HG03442 (cell line): ENCODE data around the gene SDK2.
A peak's percentile ranks its signal among the peaks of the same experiment; 100 is the strongest.

ENCODE experiments used
- ATAC-seq: cut with Tn5 transposase; IDR thresholded peaks from one replicate; pipeline ENCODE4 v1.9.1; 2021; ENCODE audit warnings: mild to moderate bottlenecking, moderate library complexity; ENCODE audit not compliant: unreplicated experiment

Gene SDK2

GRCh38 chr17:73290399-73291259 lies 353.6 kb downstream of the SDK2 start:
- peak; percentile 40 for ATAC-seq

GRCh38 chr17:73289549-73290254 lies 354.5 kb downstream of the SDK2 start:
- ATAC-seq: no peak

GRCh38 chr17:73288534-73289302 lies 355.5 kb downstream of the SDK2 start:
- ATAC-seq: no peak

- ATAC-seq: no peak
Observed at GRCh38 chr17:73286863-73287296, 357.4 kb downstream of the SDK2 start.

GRCh38 chr17:73285916-73286862 lies 358.1 kb downstream of the SDK2 start:
- ATAC-seq: no peak

GRCh38 chr17:73285603-73285908 lies 358.7 kb downstream of the SDK2 start:
- no peak for ATAC-seq

- no peak for ATAC-seq
Observed at GRCh38 chr17:73284906-73285602, 359.2 kb downstream of the SDK2 start.
